Activated CD8-positive, alpha-beta T cell treated with anti-CD3 and anti-CD28 coated beads for 36 hours (primary cell): ENCODE measurements around the gene DTX2. TPM values are rescaled to one million over a fixed set of nuclear protein-coding genes. Genes with fewer than 3 reads are reported as not detected.
"Not testable (repeated sequence)": the region's sequence is repeated elsewhere in the genome, so short reads cannot be mapped to it uniquely, and the experiment has no call there.

ENCODE experiments used
- ATAC-seq: fragments of 200-7000 bp; cut with Tn5 transposase; one replicate; pipeline ENCODE4 v1.10.0; 2021; ENCODE audit warnings: mild to moderate bottlenecking, moderate library complexity
- CTCF ChIA-PET: fragments of 350-600 bp; sonication (Branson Sonifier 250); formaldehyde crosslinking; loops from one replicate; lab custom pipeline; 2021; ENCODE audit warnings: antibody characterized with exemption; lab: Charles Lee
- POLR2A ChIA-PET: fragments of 350-600 bp; sonication (Branson Sonifier 250); formaldehyde crosslinking; loops from one replicate; lab custom pipeline; 2021; ENCODE audit warnings: antibody characterized with exemption; lab: Charles Lee
- DNase-seq: peaks from one replicate; pipeline ENCODE4 v3.0.0-alpha.2; 2020
- H3K27ac Mint-ChIP-seq: one replicate; pipeline ENCODE4 v1.8.0; 2021; ENCODE audit warnings: mild to moderate bottlenecking, mixed read lengths
- H3K27me3 Mint-ChIP-seq: one replicate; pipeline ENCODE4 v1.8.0; 2021; ENCODE audit warnings: mixed read lengths
- H3K36me3 Mint-ChIP-seq: one replicate; pipeline ENCODE4 v1.8.0; 2021; ENCODE audit warnings: low read depth, mixed read lengths
- H3K4me1 Mint-ChIP-seq: one replicate; pipeline ENCODE4 v1.8.0; 2021; ENCODE audit warnings: low read depth, mixed read lengths
- H3K4me3 Mint-ChIP-seq: one replicate; pipeline ENCODE4 v1.8.0; 2021; ENCODE audit warnings: mild to moderate bottlenecking, moderate library complexity, mixed read lengths
- H3K9me3 Mint-ChIP-seq: one replicate; pipeline ENCODE4 v1.8.0; 2021; ENCODE audit warnings: mixed read lengths
- CTCF ChIP-seq: fragments of 200-600 bp; IDR thresholded peaks from one replicate; pipeline ENCODE4 v1.8.0; 2022; ENCODE audit warnings: antibody characterized with exemption, mild to moderate bottlenecking
- intact Hi-C: fragments of 100-400 bp; cut with micrococcal nuclease; formaldehyde crosslinking; loops from one replicate; pipeline ENCODE4 v1.10.0; 2022
- total RNA-seq, 2 experiments: library from RNA; stranded (reverse); gene quantifications; one replicate each; pipeline ENCODE4 v1.2.3, GENCODE V29; 2021

Gene DTX2
- total RNA-seq, 2 experiments from 2014 or later, result 20.5 to 20.8 TPM

- Mint-ChIP-seq H3K4me1 (peaks cover 2% of the 10 kb centered on the region), H3K4me3 (no peak overlapping the region), H3K27me3 (peaks cover 1% of the 10 kb centered on the region), H3K36me3 (no peaks in the 10 kb centered on the region), H3K9me3 (no peaks in the 10 kb centered on the region), H3K27ac (no peak overlapping the region)
- CTCF ChIA-PET, result no interaction called here
- DNase-seq (no peak), ATAC-seq (no peak)
- intact Hi-C loops, result no loop called here
- POLR2A ChIA-PET, result interaction anchor here (0.7 kb wide), 1 partner anchor 64 kb away, joined by 3 read pairs; no protein-coding TSS in a partner anchor
- TF ChIP-seq CTCF, result no peak
Measured at GRCh38 chr7:76428868-76429805, 32.4 kb upstream of the DTX2 start.

GRCh38 chr7:76430211-76430610 lies 31.3 kb upstream of the DTX2 start:
- intact Hi-C loops, result no loop called here
- H3K4me3 Mint-ChIP-seq, result no peak overlapping the region
- H3K27ac Mint-ChIP-seq, result no peak overlapping the region
- ATAC-seq (no peak), DNase-seq (no peak)
- H3K9me3 Mint-ChIP-seq, result no peaks in the 10 kb centered on the region
- POLR2A ChIA-PET, result no interaction called here
- H3K4me1 Mint-ChIP-seq, result peaks cover 2% of the 10 kb centered on the region
- CTCF ChIA-PET, result no interaction called here
- no peak for TF ChIP-seq CTCF
- H3K36me3 Mint-ChIP-seq, result peaks cover 2% of the 10 kb centered on the region
- H3K27me3 Mint-ChIP-seq, result no peaks in the 10 kb centered on the region

DNA sequence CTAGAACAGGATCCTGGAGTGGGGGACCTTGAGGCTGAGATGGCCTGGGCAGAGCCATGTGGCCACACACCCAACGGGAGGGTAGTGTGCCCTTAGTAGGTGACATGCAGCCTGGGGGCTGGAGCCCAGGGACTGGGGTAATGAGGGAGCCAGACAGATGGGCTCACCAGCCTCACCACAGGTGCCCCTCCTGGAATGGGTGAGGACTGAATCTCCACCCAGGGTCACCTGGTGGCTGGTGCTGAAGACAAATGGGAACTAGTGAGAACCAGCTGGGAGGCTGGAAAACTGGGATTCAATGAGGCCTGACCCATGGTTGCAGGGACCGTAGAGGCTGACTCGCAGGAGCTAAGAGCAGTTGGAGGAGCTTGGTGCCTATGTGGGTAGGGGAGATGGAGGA lies 30.7 kb upstream of the DTX2 start:
- Mint-ChIP-seq H3K27me3 (no peaks in the 10 kb centered on the region), H3K4me1 (peaks cover 2% of the 10 kb centered on the region), H3K27ac (no peak overlapping the region), H3K36me3 (peaks cover 2% of the 10 kb centered on the region), H3K9me3 (no peaks in the 10 kb centered on the region), H3K4me3 (no peak overlapping the region)
- DNase-seq (no peak), ATAC-seq (no peak)
- TF ChIP-seq CTCF, result no peak
- intact Hi-C loops, result no loop called here
- ChIA-PET POLR2A (no interaction called here), CTCF (no interaction called here)

- H3K4me3 Mint-ChIP-seq, H3K4me1 Mint-ChIP-seq, H3K27me3 Mint-ChIP-seq, intact Hi-C loops, H3K27ac Mint-ChIP-seq, H3K36me3 Mint-ChIP-seq, H3K9me3 Mint-ChIP-seq, CTCF ChIA-PET, POLR2A ChIA-PET: not testable (repeated sequence)
- peak; percentile 73 for ATAC-seq
- DNase-seq, result peak; percentile 76
Measured at GRCh38 chr7:76437873-76438272, 23.6 kb upstream of the DTX2 start.

DNA sequence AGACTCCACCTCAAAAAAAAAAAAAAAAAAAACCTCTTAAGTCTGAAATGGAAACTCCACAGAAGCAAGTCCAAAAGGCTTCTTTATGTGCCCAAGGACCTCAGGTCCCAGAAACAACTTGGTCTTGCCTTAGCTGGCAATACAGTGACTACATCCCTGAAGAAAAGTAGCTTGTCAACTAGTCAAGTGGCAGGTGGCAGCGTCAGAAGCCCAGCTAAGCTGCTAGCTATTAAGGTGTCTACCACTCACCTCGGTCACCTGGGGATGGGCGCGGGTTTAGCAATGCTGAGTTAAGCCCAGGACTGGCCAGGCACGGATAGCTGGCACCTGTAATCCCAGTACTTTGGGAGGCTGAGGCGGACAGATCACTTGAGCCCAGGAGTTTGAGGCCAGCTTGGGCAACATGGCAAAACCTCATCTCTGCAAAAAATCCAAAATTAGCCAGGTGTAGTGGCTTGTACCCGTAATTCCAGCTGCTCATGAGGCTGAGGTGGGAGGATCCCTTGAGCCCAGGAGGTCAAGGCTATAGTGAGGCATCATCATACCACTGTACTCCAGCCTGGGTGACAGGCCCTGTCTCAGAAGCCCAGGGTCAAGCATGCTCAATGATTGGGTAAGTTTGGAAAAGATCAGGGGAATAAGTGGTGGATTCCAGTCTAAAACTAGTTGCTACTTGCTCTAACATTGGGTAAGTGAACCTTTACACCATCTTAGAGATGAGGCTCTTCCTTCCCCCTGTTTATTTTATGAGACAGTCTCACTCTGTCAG lies 22.2 kb upstream of the DTX2 start:
- H3K36me3 Mint-ChIP-seq, POLR2A ChIA-PET, H3K27me3 Mint-ChIP-seq, H3K9me3 Mint-ChIP-seq, CTCF ChIA-PET, H3K4me3 Mint-ChIP-seq, intact Hi-C loops, H3K27ac Mint-ChIP-seq, H3K4me1 Mint-ChIP-seq, ATAC-seq, DNase-seq: not testable (repeated sequence)

DNA sequence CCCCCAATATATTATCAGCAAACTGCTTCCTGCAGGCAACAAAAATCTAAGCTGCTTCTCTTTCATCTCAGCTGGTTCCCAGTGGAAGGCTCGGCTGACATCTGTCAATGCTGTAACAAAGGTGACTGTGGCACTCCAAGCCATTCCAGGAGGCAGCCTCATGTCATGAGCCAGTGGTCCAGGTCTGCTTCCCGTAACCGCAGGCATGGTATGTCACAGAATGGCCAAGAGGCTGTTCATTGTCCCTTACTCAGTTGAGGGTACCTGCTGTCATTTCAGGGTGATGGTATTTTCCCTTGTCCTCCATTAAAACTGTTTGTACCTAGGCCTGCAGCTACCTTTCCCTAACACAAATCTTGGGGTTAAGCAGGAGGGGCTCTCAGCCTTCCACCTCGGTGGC lies 21.1 kb upstream of the DTX2 start:
- H3K27me3 Mint-ChIP-seq, CTCF ChIA-PET: not testable (repeated sequence)

DNA sequence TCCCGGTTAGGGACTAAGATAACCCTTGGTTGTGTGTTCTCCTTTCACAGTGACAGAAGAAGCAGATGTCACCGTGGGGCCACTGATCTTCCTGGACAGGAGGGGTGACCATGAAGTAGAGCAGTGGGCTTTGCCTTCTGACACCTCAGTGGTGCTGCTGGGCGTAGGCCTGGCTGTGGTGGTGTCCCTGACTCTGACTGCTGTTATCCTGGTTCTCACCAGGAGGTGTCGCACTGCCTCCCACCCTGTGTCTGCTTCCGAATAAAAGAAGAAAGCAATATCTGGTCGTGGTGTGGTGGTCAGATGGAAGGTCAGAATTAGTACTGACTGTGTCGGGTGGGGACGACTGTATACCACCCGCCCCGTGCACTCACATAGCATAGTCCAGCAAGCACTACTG lies 19.7 kb upstream of the DTX2 start:
- ATAC-seq, result peak; percentile 66
- POLR2A ChIA-PET, CTCF ChIA-PET, H3K9me3 Mint-ChIP-seq, H3K36me3 Mint-ChIP-seq, H3K27ac Mint-ChIP-seq, H3K4me3 Mint-ChIP-seq, DNase-seq, intact Hi-C loops, H3K27me3 Mint-ChIP-seq: not testable (repeated sequence)
- peaks cover 13% of the 10 kb centered on the region for H3K4me1 Mint-ChIP-seq

More for the DNA sequence above, 21.1 kb upstream of the DTX2 start:
- DNase-seq, H3K4me3 Mint-ChIP-seq, H3K9me3 Mint-ChIP-seq, H3K27ac Mint-ChIP-seq, ATAC-seq, H3K36me3 Mint-ChIP-seq, POLR2A ChIA-PET, intact Hi-C loops: not testable (repeated sequence)
- H3K4me1 Mint-ChIP-seq, result peaks cover 12% of the 10 kb centered on the region

- POLR2A ChIA-PET, result not testable (repeated sequence)
Measured at GRCh38 chr7:76442664-76443446, 18.7 kb upstream of the DTX2 start.

More at GRCh38 chr7:76442664-76443446, 18.7 kb upstream of the DTX2 start:
- H3K4me1 Mint-ChIP-seq, result peaks cover 13% of the 10 kb centered on the region
- DNase-seq, H3K27ac Mint-ChIP-seq, ATAC-seq, CTCF ChIA-PET, H3K9me3 Mint-ChIP-seq, H3K36me3 Mint-ChIP-seq, H3K27me3 Mint-ChIP-seq, intact Hi-C loops, H3K4me3 Mint-ChIP-seq: not testable (repeated sequence)
